Omental fat pad (tissue), 4 donors: Measurements from ENCODE around the gene RNF217. TPM values are rescaled to one million over a fixed set of nuclear protein-coding genes. Genes with fewer than 3 reads are reported as not detected.

Experiments
- ATAC-seq: fragments of 150-250 bp; one replicate; pipeline ENCODE4 v1.9.1; 2016; ENCODE audit warnings: mild to moderate bottlenecking, moderate library complexity; ENCODE audit not compliant: low FRiP score
- DNase-seq: peaks from one replicate; pipeline ENCODE4 v3.0.0-alpha.2; 2019; ENCODE audit warnings: low spot score
- total RNA-seq, 4 donors: library from RNA; depleted of rRNA; stranded (reverse); fragments of >200 nt; gene quantifications; one replicate each; pipeline ENCODE4 v1.1.0, GENCODE V29; 2016
- TF ChIP-seq, protein P1 (sequence below), 3 donors: fragments of 450-650 bp; IDR thresholded peaks; one replicate each; pipeline ENCODE4 v1.5.1; 2016 to 2017; ENCODE audit warnings: antibody characterized with exemption in 3 of 3, mild to moderate bottlenecking in 3 of 3, moderate library complexity in 2 of 3

Gene RNF217
- total RNA-seq, 4 donors from 2014 or later, result 30.7 to 61.1 (median 38.4) TPM

- DNase-seq (no peak), ATAC-seq (no peak)
These were observed 33.4 kb upstream of the RNF217 start for GRCh38 chr6:124928851-124929250.

GRCh38 chr6:124937645-124938044 lies 24.6 kb upstream of the RNF217 start:
- no peak for ATAC-seq
- TF ChIP-seq, protein P1, sequence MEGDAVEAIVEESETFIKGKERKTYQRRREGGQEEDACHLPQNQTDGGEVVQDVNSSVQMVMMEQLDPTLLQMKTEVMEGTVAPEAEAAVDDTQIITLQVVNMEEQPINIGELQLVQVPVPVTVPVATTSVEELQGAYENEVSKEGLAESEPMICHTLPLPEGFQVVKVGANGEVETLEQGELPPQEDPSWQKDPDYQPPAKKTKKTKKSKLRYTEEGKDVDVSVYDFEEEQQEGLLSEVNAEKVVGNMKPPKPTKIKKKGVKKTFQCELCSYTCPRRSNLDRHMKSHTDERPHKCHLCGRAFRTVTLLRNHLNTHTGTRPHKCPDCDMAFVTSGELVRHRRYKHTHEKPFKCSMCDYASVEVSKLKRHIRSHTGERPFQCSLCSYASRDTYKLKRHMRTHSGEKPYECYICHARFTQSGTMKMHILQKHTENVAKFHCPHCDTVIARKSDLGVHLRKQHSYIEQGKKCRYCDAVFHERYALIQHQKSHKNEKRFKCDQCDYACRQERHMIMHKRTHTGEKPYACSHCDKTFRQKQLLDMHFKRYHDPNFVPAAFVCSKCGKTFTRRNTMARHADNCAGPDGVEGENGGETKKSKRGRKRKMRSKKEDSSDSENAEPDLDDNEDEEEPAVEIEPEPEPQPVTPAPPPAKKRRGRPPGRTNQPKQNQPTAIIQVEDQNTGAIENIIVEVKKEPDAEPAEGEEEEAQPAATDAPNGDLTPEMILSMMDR (IDR thresholded peaks at IDR 0.05), result no peak
- DNase-seq, result no peak

More at GRCh38 chr6:124928851-124929250, 33.4 kb upstream of the RNF217 start:
- TF ChIP-seq, protein P1 (IDR thresholded peaks at IDR 0.05), result no peak

DNA sequence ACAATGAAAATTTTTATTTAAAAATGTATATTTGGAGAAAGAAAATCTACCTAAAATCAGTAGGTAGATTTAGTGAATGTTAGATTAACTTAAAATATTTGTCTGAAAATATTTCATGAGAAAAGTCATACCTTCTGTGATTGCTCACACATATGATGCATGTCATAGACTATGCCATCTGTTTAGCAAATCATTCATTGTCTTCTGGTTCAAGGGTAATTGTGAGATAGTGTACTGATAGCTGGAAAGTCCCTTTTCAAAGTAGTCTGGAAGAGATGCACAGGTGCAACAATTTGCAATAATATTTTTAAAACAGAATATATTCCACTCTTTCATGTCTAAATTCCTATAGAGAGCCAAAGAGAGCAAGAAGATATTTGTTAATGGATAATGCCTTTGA lies 21.0 kb upstream of the RNF217 start:
- DNase-seq, result no peak
- TF ChIP-seq, protein P1 (IDR thresholded peaks at IDR 0.05), result no peak
- no peak for ATAC-seq

- DNase-seq (no peak), ATAC-seq (no peak)
- TF ChIP-seq, protein P1 (IDR thresholded peaks at IDR 0.05), result no peak
These were observed 18.6 kb upstream of the RNF217 start for GRCh38 chr6:124943658-124944057.

DNA sequence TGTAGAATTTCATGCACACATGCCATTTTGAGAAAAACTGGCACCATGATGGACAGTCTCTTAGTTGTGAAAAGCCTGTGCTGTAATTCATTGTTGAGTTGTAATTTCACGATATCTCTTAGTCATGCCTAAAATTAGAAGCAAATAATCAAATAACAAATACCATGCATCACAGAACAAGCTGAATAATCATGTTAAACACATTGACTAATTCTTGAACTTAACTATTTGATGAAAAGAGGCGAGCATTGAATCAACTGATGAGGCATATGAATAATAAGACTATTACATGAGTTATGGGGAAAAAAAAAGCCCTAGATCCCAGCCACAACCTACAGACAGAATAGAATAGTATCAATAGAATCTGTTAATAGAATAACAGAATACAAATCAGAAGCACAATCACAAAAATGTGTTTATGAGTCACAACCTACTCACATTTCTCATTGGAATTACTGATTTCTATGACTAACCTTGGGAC lies 14.2 kb upstream of the RNF217 start:
- no peak for ATAC-seq
- TF ChIP-seq, protein P1 (IDR thresholded peaks at IDR 0.05), result no peak
- DNase-seq, result no peak

DNA sequence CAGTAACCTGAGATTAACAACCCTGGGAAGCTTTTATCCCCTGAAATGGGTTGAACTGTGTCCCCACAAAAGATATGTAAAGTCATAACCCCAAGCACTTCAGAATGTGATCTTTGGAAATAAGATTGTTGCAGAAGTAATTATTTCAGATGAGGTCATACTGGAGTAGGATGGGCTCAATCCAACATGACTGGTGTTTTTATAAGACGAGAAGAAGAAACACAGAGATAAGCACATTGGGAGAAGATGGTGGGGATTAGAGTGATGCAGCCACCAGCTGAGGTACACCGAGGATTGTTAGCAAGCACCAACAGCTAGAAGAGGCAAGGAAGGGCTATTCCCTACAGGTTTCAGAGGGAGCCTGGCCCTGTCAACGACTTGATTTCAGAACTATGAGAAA lies 12.5 kb upstream of the RNF217 start:
- ATAC-seq (no peak), DNase-seq (no peak)
- TF ChIP-seq, protein P1 (IDR thresholded peaks at IDR 0.05), result no peak

GRCh38 chr6:124953808-124954207 lies 8.4 kb upstream of the RNF217 start:
- no peak for ATAC-seq
- TF ChIP-seq, protein P1 (IDR thresholded peaks at IDR 0.05), result no peak
- no peak for DNase-seq
